Hepatocyte (in vitro differentiated cells): ENCODE data around the gene CRYM.
"Not testable (repeated sequence)": the region's sequence is repeated elsewhere in the genome, so short reads cannot be mapped to it uniquely, and the experiment has no call there.

Experiments used
- CTCF ChIP-seq: fragments of 200-600 bp; sonication (generic); IDR thresholded peaks from 2 replicates; pipeline ENCODE4 v1.5.1; 2016; ENCODE audit warnings: antibody characterized with exemption, mild to moderate bottlenecking; ENCODE audit not compliant: poor library complexity
- EZH2 ChIP-seq: fragments of 200-600 bp; sonication (generic); IDR thresholded peaks from 2 replicates; pipeline ENCODE4 v1.6.1; 2016; ENCODE audit warnings: antibody characterized with exemption, mild to moderate bottlenecking, borderline replicate concordance

DNA sequence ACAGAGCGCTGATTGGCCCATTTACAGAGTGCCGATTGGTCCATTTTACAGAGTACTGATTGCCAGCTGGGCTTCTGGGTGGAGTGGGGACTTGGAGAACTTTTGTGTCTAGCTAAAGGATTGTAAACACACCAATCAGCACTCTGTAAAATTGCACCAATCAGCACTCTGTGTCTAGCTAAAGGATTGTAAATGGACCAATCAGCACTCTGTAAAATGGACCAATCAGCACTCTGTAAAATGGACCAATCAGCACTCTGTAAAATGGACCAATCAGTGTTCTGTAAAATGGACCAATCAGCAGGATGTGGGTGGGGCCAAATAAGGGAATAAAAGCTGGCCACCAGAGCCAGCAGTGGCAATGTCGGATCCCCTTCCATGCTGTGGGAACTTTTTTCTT lies 11.7 kb upstream of the CRYM start:
- not testable (repeated sequence) for TF ChIP-seq CTCF, EZH2
